HCT116 (cell line): ENCODE measurements around the gene GOLT1B. TPM values are rescaled to one million over a fixed set of nuclear protein-coding genes. Genes with fewer than 3 reads are reported as not detected.

Source experiments
- ATAC-seq: fragments of 200-7000 bp; cut with Tn5 transposase; 2 replicates; pipeline ENCODE4 v1.9.1; 2020; ENCODE audit warnings: mild to moderate bottlenecking, moderate library complexity
- BruUV-seq: library from RNA; stranded (reverse); fragments of 400-500 nt; replicated peaks from 2 replicates; lab custom pipeline; 2021; lab: Mats Ljungman, UMichigan
- CTCF ChIA-PET: fragments of 300-600 bp; sonication (Branson Sonifier 250); formaldehyde crosslinking; loops from one replicate; lab custom pipeline; 2021; ENCODE audit warnings: antibody characterized with exemption; lab: Charles Lee
- POLR2A ChIA-PET: fragments of 300-600, 350-600 bp; sonication (Branson Sonifier 250); formaldehyde crosslinking; loops from one replicate; lab custom pipeline; 2021; ENCODE audit warnings: antibody characterized with exemption; lab: Charles Lee
- RAD21 ChIA-PET, 2 experiments: fragments of 300-600 bp; sonication (Branson Sonifier 250); formaldehyde crosslinking; loops; one replicate each; lab custom pipeline; 2023; ENCODE audit warnings: low total read pairs in 2 of 2; ENCODE audit not compliant: uncharacterized antibody in 2 of 2, unreplicated experiment in 2 of 2, low non-redundant PET in 1 of 2; lab: Charles Lee
- DNase-seq: peaks from one replicate; pipeline ENCODE4 v3.0.0-alpha.2; 2010; ENCODE audit warnings: low read depth, low spot score
- H2AFZ ChIP-seq: fragments of 200-600 bp; shearing (Covaris generic), sonication (generic); 2 replicates; pipeline ENCODE4 v1.6.1; 2017; ENCODE audit warnings: low read depth, mixed run types, mixed read lengths, antibody characterized with exemption, low read length; ENCODE audit not compliant: poor library complexity, severe bottlenecking
- H3K27ac ChIP-seq: 2 replicates; pipeline ENCODE4 v1.5.1; 2012; ENCODE audit warnings: low read depth, low read length
- H3K27me3 ChIP-seq: fragments of 200-600 bp; sonication (generic); 2 replicates; pipeline ENCODE4 v1.6.1; 2016; ENCODE audit warnings: mixed run types, low read length, mixed read lengths; ENCODE audit not compliant: insufficient read depth
- H3K36me3 ChIP-seq, 2 experiments: fragments of 200-500 bp in 1 of 2; fragments of 200-600 bp in 1 of 2; sonication (Bioruptor generic) in 1 of 2; sonication (generic) in 1 of 2; 2 replicates each; pipeline versions ENCODE4 v1.5.1 to v1.6.1; 2014 to 2016; ENCODE audit warnings: low read length in 2 of 2, inconsistent platforms in 1 of 2, mixed read lengths in 1 of 2, mixed run types in 1 of 2; ENCODE audit not compliant: insufficient read depth in 2 of 2, control insufficient read depth in 1 of 2
- H3K4me1 ChIP-seq, 2 experiments: fragments of 200-600 bp in 1 of 2; sonication (generic) in 1 of 2; 2 replicates each; pipeline versions ENCODE4 v1.5.1 to v1.6.1; 2012 to 2017; ENCODE audit warnings: low read length in 2 of 2, inconsistent platforms in 1 of 2, mild to moderate bottlenecking in 1 of 2, mixed read lengths in 1 of 2, mixed run types in 1 of 2, moderate library complexity in 1 of 2; ENCODE audit not compliant: insufficient read depth in 2 of 2, control insufficient read depth in 1 of 2
- H3K4me2 ChIP-seq: fragments of 200-600 bp; sonication (generic); 2 replicates; pipeline ENCODE4 v1.6.1; 2017; ENCODE audit warnings: mixed run types, low read length, mixed read lengths
- H3K4me3 ChIP-seq, 2 experiments: fragments of 200-600 bp in 1 of 2; sonication (generic) in 1 of 2; replicated peaks in 1 of 2; 2 replicates each; pipeline ENCODE4 v1.5.1; 2011 to 2016; ENCODE audit warnings: low read length in 2 of 2, control low read depth in 1 of 2, low read depth in 1 of 2, mild to moderate bottlenecking in 1 of 2, mixed read lengths in 1 of 2, mixed run types in 1 of 2
- H3K79me2 ChIP-seq: fragments of 200-600 bp; sonication (generic); 2 replicates; pipeline ENCODE4 v1.6.1; 2017; ENCODE audit warnings: mild to moderate bottlenecking, mixed run types, low read length, moderate library complexity, mixed read lengths; ENCODE audit not compliant: insufficient read depth
- H3K9ac ChIP-seq: fragments of 200-600 bp; sonication (generic); 2 replicates; pipeline ENCODE4 v1.6.1; 2016; ENCODE audit warnings: low read length, mixed read lengths
- H3K9me2 ChIP-seq: fragments of 200-600 bp; sonication (generic), shearing (Covaris generic); 2 replicates; pipeline ENCODE4 v1.6.1; 2017; ENCODE audit warnings: mixed run types, mild to moderate bottlenecking, moderate library complexity; ENCODE audit not compliant: insufficient read depth
- H3K9me3 ChIP-seq, 2 experiments: fragments of 200-500 bp in 1 of 2; fragments of 200-600 bp in 1 of 2; sonication (Bioruptor generic) in 1 of 2; sonication (generic) in 1 of 2; 2 replicates each; pipeline ENCODE4 v1.6.1; 2014 to 2017; ENCODE audit warnings: low read length in 2 of 2, mixed read lengths in 2 of 2, inconsistent platforms in 1 of 2, low read depth in 1 of 2, mild to moderate bottlenecking in 1 of 2, mixed run types in 1 of 2, moderate library complexity in 1 of 2; ENCODE audit not compliant: control insufficient read depth in 1 of 2, insufficient read depth in 1 of 2
- H4K20me1 ChIP-seq: fragments of 200-600 bp; sonication (generic), shearing (Covaris generic); 2 replicates; pipeline ENCODE4 v1.6.1; 2017; ENCODE audit warnings: mixed run types, mild to moderate bottlenecking, moderate library complexity; ENCODE audit not compliant: insufficient read depth
- EGR1 ChIP-seq: IDR thresholded peaks from 2 replicates; pipeline ENCODE4 v1.6.1; 2012; ENCODE audit warnings: low read depth
- FOSL1 ChIP-seq: IDR thresholded peaks from 2 replicates; pipeline ENCODE4 v1.6.1; 2012; ENCODE audit warnings: low read depth
- SIN3A ChIP-seq: IDR thresholded peaks from 2 replicates; pipeline ENCODE4 v1.6.1; 2012; ENCODE audit warnings: low read depth
- SP1 ChIP-seq: IDR thresholded peaks from 2 replicates; pipeline ENCODE4 v1.6.1; 2012; ENCODE audit warnings: low read depth
- SRF ChIP-seq: IDR thresholded peaks from 2 replicates; pipeline ENCODE4 v1.6.1; 2012; ENCODE audit warnings: low read depth
- TCF7L2 ChIP-seq: IDR thresholded peaks from 2 replicates; pipeline ENCODE4 v1.7.0; 2011; ENCODE audit warnings: borderline replicate concordance, inconsistent platforms; ENCODE audit not compliant: insufficient read depth, insufficient read length; ENCODE audit errors: extremely low read depth
- YY1 ChIP-seq: IDR thresholded peaks from 2 replicates; pipeline ENCODE4 v1.6.1; 2011; ENCODE audit warnings: low read length, low read depth, moderate library complexity, mild to moderate bottlenecking; ENCODE audit not compliant: insufficient replicate concordance; ENCODE audit errors: extremely low read depth
- ZFX ChIP-seq: fragments of 450-650 bp; IDR thresholded peaks from 2 replicates; pipeline ENCODE4 v1.6.1; 2017
- ZNF274 ChIP-seq: fragments of 200-500 bp; sonication (Bioruptor generic); IDR thresholded peaks from 2 replicates; pipeline ENCODE4 v1.6.1; 2014; ENCODE audit warnings: mild to moderate bottlenecking, low read depth, low read length, inconsistent platforms
- intact Hi-C: fragments of 100-400 bp; cut with micrococcal nuclease; formaldehyde crosslinking; loops from 2 replicates; pipeline ENCODE4 v1.10.0; 2022
- total RNA-seq: library from RNA; stranded (reverse); gene quantifications from one replicate; pipeline ENCODE4 v1.2.1, GENCODE V29; 2021; ENCODE audit not compliant: unreplicated experiment
- TF ChIP-seq, protein P1 (sequence below): IDR thresholded peaks from 2 replicates; pipeline ENCODE4 v1.6.1; 2011; ENCODE audit warnings: mild to moderate bottlenecking, low read length, moderate library complexity; ENCODE audit not compliant: insufficient replicate concordance; ENCODE audit errors: extremely low read depth
- TF ChIP-seq, protein P2 (sequence below): IDR thresholded peaks from 2 replicates; pipeline ENCODE4 v1.6.1; 2012; ENCODE audit warnings: low read depth

GOLT1B gene
- total RNA-seq, 1 experiment from 2014 or later: 43.5 TPM

DNA sequence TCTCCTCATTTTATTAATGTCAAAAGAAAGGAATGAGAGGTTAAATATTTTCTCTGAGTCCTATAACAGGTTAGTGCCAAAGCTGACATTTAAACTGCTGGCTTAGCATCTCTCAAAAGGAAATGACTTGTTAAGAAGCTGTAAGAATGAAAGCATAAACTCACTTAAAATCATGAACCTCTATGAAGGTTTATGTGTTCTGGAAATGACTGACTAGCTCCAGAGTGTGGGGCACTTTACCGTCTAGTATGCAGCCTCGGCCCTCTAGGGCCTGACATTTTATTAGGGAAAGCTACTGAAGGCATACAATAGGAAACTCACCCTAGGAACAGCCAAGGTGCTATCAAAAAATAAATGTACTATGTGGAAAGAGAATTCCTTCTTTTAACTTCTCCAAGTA, 59.6 kb downstream of the GOLT1B start:
- POLR2A ChIA-PET: no interaction called here

DNA sequence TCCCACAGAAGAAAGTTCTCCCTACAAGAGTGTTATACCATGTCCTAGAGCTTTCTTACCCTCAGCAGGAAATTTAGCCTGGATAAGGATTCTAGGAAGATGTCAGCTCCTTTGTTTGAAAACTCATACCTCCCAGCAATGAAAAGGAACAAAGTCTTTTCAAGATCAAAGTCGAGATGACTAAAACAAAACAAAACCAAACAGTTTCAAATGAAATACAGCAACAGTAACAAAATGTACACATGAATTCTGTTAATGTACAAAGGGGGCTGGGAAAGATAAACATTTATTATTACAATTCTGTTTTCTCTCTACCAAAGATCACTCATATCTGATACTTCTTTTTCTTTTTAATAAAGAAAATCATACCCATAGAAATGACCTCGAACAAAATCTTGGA, 61.3 kb downstream of the GOLT1B start:
- Histone ChIP-seq H3K36me3 (no peaks in the 10 kb centered on the region), H2AFZ (no peak overlapping the region), H3K27ac (no peak overlapping the region), H4K20me1 (no peaks in the 10 kb centered on the region), H3K4me1 (no peaks in the 10 kb centered on the region), H3K4me2 (no peak overlapping the region), H3K4me3 (no peak overlapping the region), H3K9me3 (no peaks in the 10 kb centered on the region), H3K9me2 (no peaks in the 10 kb centered on the region), H3K79me2 (no peaks in the 10 kb centered on the region), H3K9ac (no peak overlapping the region), H3K27me3 (no peaks in the 10 kb centered on the region)
- ATAC-seq (no peak), DNase-seq (no peak)
- intact Hi-C loops: no loop called here
- POLR2A ChIA-PET: no interaction called here
- RAD21 ChIA-PET: no interaction called here
- CTCF ChIA-PET: no interaction called here
- TF ChIP-seq EGR1 (no peak), SIN3A (no peak), TCF7L2 (no peak), YY1 (no peak), ZNF274 (no peak), SRF (no peak), SP1 (no peak), FOSL1 (no peak)
- TF ChIP-seq, protein P1, sequence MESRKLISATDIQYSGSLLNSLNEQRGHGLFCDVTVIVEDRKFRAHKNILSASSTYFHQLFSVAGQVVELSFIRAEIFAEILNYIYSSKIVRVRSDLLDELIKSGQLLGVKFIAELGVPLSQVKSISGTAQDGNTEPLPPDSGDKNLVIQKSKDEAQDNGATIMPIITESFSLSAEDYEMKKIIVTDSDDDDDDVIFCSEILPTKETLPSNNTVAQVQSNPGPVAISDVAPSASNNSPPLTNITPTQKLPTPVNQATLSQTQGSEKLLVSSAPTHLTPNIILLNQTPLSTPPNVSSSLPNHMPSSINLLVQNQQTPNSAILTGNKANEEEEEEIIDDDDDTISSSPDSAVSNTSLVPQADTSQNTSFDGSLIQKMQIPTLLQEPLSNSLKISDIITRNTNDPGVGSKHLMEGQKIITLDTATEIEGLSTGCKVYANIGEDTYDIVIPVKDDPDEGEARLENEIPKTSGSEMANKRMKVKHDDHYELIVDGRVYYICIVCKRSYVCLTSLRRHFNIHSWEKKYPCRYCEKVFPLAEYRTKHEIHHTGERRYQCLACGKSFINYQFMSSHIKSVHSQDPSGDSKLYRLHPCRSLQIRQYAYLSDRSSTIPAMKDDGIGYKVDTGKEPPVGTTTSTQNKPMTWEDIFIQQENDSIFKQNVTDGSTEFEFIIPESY: no peak
- TF ChIP-seq, protein P2, sequence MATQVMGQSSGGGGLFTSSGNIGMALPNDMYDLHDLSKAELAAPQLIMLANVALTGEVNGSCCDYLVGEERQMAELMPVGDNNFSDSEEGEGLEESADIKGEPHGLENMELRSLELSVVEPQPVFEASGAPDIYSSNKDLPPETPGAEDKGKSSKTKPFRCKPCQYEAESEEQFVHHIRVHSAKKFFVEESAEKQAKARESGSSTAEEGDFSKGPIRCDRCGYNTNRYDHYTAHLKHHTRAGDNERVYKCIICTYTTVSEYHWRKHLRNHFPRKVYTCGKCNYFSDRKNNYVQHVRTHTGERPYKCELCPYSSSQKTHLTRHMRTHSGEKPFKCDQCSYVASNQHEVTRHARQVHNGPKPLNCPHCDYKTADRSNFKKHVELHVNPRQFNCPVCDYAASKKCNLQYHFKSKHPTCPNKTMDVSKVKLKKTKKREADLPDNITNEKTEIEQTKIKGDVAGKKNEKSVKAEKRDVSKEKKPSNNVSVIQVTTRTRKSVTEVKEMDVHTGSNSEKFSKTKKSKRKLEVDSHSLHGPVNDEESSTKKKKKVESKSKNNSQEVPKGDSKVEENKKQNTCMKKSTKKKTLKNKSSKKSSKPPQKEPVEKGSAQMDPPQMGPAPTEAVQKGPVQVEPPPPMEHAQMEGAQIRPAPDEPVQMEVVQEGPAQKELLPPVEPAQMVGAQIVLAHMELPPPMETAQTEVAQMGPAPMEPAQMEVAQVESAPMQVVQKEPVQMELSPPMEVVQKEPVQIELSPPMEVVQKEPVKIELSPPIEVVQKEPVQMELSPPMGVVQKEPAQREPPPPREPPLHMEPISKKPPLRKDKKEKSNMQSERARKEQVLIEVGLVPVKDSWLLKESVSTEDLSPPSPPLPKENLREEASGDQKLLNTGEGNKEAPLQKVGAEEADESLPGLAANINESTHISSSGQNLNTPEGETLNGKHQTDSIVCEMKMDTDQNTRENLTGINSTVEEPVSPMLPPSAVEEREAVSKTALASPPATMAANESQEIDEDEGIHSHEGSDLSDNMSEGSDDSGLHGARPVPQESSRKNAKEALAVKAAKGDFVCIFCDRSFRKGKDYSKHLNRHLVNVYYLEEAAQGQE: no peak
- no TSS peak for BruUV-seq

More for the DNA sequence above, 59.6 kb downstream of the GOLT1B start:
- Histone ChIP-seq H4K20me1 (no peaks in the 10 kb centered on the region), H3K27me3 (no peaks in the 10 kb centered on the region), H3K79me2 (no peaks in the 10 kb centered on the region), H3K36me3 (no peaks in the 10 kb centered on the region), H3K9ac (no peak overlapping the region), H3K4me1 (no peaks in the 10 kb centered on the region), H3K4me2 (no peak overlapping the region), H3K4me3 (no peak overlapping the region), H3K9me3 (no peaks in the 10 kb centered on the region), H2AFZ (no peak overlapping the region), H3K27ac (no peak overlapping the region), H3K9me2 (no peaks in the 10 kb centered on the region)
- intact Hi-C loops: no loop called here
- no peak for TF ChIP-seq ZFX
- BruUV-seq: no TSS peak
- CTCF ChIA-PET: no interaction called here
- DNase-seq (no peak), ATAC-seq (no peak)
- RAD21 ChIA-PET: interaction anchor here in 1 of 2 experiments (0.5 kb wide), 1 partner anchor 123 kb away, joined by 3 read pairs; no protein-coding TSS in a partner anchor
